ENCODE measurements around the gene LRRTM3. TPM values are rescaled to one million over a fixed set of nuclear protein-coding genes. Genes with fewer than 3 reads are reported as not detected.

Gene LRRTM3
- polyA plus RNA-seq, 1 experiment: not detected

GRCh38 chr10:66980246-66980815 lies 54.5 kb downstream of the LRRTM3 start:
- CTCF ChIA-PET: no interaction called here
- H3K27me3 ChIP-seq (ENCODE audit: control insufficient read depth, insufficient read depth, low read length): no peaks in the 10 kb centered on the region

GRCh38 chr10:66981361-66982052 lies 55.7 kb downstream of the LRRTM3 start:
- TF ChIP-seq CTCF (IDR thresholded peaks at IDR 0.05; ENCODE audit: insufficient read depth, low read depth, low read length): no peak
- DNase-seq (ENCODE audit: low read depth): no peak
- ChIA-PET POLR2A (no interaction called here), CTCF (no interaction called here)
- Histone ChIP-seq H3K27me3 (ENCODE audit: control insufficient read depth, insufficient read depth, low read length) (no peaks in the 10 kb centered on the region), H3K36me3 (ENCODE audit: control insufficient read depth, insufficient read depth, low read length) (no peaks in the 10 kb centered on the region), H3K4me3 (ENCODE audit: low read depth, low read length) (no peak overlapping the region)

More at GRCh38 chr10:66980246-66980815, 54.5 kb downstream of the LRRTM3 start:
- DNase-seq (ENCODE audit: low read depth): no peak
- POLR2A ChIA-PET: no interaction called here
- Histone ChIP-seq H3K36me3 (ENCODE audit: control insufficient read depth, insufficient read depth, low read length) (no peaks in the 10 kb centered on the region), H3K4me3 (ENCODE audit: low read depth, low read length) (no peak overlapping the region)
- no peak for TF ChIP-seq CTCF (IDR thresholded peaks at IDR 0.05; ENCODE audit: insufficient read depth, low read depth, low read length)

GRCh38 chr10:66982053-66982420 lies 56.2 kb downstream of the LRRTM3 start:
- Histone ChIP-seq H3K36me3 (ENCODE audit: control insufficient read depth, insufficient read depth, low read length) (no peaks in the 10 kb centered on the region), H3K4me3 (ENCODE audit: low read depth, low read length) (no peak overlapping the region), H3K27me3 (ENCODE audit: control insufficient read depth, insufficient read depth, low read length) (no peaks in the 10 kb centered on the region)
- no peak for TF ChIP-seq CTCF (IDR thresholded peaks at IDR 0.05; ENCODE audit: insufficient read depth, low read depth, low read length)
- ChIA-PET CTCF (no interaction called here), POLR2A (no interaction called here)
- DNase-seq (ENCODE audit: low read depth): no peak

- Histone ChIP-seq H3K36me3 (ENCODE audit: control insufficient read depth, insufficient read depth, low read length) (no peaks in the 10 kb centered on the region), H3K27me3 (ENCODE audit: control insufficient read depth, insufficient read depth, low read length) (no peaks in the 10 kb centered on the region), H3K4me3 (ENCODE audit: low read depth, low read length) (no peak overlapping the region)
- CTCF ChIA-PET: no interaction called here
- TF ChIP-seq CTCF (IDR thresholded peaks at IDR 0.05; ENCODE audit: insufficient read depth, low read depth, low read length): no peak
- DNase-seq (ENCODE audit: low read depth): no peak
- POLR2A ChIA-PET: no interaction called here
Measured at GRCh38 chr10:66982792-66983474, 57.1 kb downstream of the LRRTM3 start.

- ChIA-PET POLR2A (no interaction called here), CTCF (no interaction called here)
- no peak for DNase-seq (ENCODE audit: low read depth)
- Histone ChIP-seq H3K27me3 (ENCODE audit: control insufficient read depth, insufficient read depth, low read length) (no peaks in the 10 kb centered on the region), H3K36me3 (ENCODE audit: control insufficient read depth, insufficient read depth, low read length) (no peaks in the 10 kb centered on the region), H3K4me3 (ENCODE audit: low read depth, low read length) (no peak overlapping the region)
- TF ChIP-seq CTCF (IDR thresholded peaks at IDR 0.05; ENCODE audit: insufficient read depth, low read depth, low read length): no peak
Measured at GRCh38 chr10:66983475-66983818, 57.6 kb downstream of the LRRTM3 start.

Measured in BJ (cell line).